GM06990 (cell line): ENCODE results near the gene KCNH8.

ENCODE experiments used
- DNase-seq: peaks from one replicate; pipeline ENCODE4 v3.0.0-alpha.2; 2011; ENCODE audit not compliant: insufficient read length; ENCODE audit errors: extremely low read depth
- H3K27me3 ChIP-seq: replicated peaks from 2 replicates; pipeline ENCODE4 v1.6.0; 2011; ENCODE audit warnings: low read length; ENCODE audit not compliant: control insufficient read depth, insufficient read depth
- H3K36me3 ChIP-seq: 2 replicates; pipeline ENCODE4 v1.5.1; 2011; ENCODE audit warnings: low read length; ENCODE audit not compliant: control insufficient read depth, insufficient read depth
- H3K4me3 ChIP-seq: replicated peaks from 2 replicates; pipeline ENCODE4 v1.5.1; 2011; ENCODE audit warnings: low read depth, mild to moderate bottlenecking, control low read depth, low read length
- CTCF ChIP-seq: IDR thresholded peaks from 2 replicates; pipeline ENCODE4 v1.5.1; 2011; ENCODE audit warnings: low read length, control low read depth, mild to moderate bottlenecking, inconsistent platforms; ENCODE audit not compliant: insufficient read depth, poor library complexity, severe bottlenecking

KCNH8 gene

GRCh38 chr3:19190126-19190525 is 41.8 kb downstream of the KCNH8 start:
- Histone ChIP-seq H3K36me3 (no peaks in the 10 kb centered on the region), H3K27me3 (no peaks in the 10 kb centered on the region), H3K4me3 (no peak overlapping the region)
- TF ChIP-seq CTCF: no peak
- DNase-seq: no peak

- DNase-seq: no peak
- TF ChIP-seq CTCF: no peak
- Histone ChIP-seq H3K4me3 (no peak overlapping the region), H3K36me3 (no peaks in the 10 kb centered on the region), H3K27me3 (no peaks in the 10 kb centered on the region)
These were observed 42.3 kb downstream of the KCNH8 start for GRCh38 chr3:19190602-19191001.

- no peak for DNase-seq
- H3K4me3 ChIP-seq: no peak overlapping the region
- H3K27me3 ChIP-seq: no peaks in the 10 kb centered on the region
- H3K36me3 ChIP-seq: no peaks in the 10 kb centered on the region
- no peak for TF ChIP-seq CTCF
These were observed 50.8 kb downstream of the KCNH8 start for GRCh38 chr3:19199131-19199530.

DNA sequence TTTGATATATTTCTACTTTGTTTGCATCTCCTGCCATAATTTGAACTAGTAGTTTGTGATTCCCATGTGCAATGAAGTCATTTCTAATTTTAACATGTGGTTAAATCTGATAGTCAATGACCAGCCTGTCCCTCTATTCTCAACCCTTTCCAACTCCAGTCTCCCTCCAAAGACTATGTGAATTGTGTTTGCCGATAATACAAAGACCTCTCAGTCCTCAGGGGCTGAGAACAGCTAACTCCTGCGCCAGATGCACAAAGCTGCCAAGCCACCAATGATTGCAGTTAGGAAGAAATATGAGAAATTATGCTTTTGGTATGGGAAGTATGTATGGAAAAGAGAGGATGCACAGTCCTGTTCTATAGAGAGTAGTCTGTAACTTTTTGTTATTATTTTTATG is 54.0 kb downstream of the KCNH8 start:
- Histone ChIP-seq H3K4me3 (no peak overlapping the region), H3K36me3 (no peaks in the 10 kb centered on the region), H3K27me3 (no peaks in the 10 kb centered on the region)
- no peak for DNase-seq
- no peak for TF ChIP-seq CTCF

GRCh38 chr3:19202754-19203153 is 54.4 kb downstream of the KCNH8 start:
- no peaks in the 10 kb centered on the region for H3K27me3 ChIP-seq
- no peak for DNase-seq
- H3K36me3 ChIP-seq: no peaks in the 10 kb centered on the region
- no peak overlapping the region for H3K4me3 ChIP-seq
- TF ChIP-seq CTCF: no peak

DNA sequence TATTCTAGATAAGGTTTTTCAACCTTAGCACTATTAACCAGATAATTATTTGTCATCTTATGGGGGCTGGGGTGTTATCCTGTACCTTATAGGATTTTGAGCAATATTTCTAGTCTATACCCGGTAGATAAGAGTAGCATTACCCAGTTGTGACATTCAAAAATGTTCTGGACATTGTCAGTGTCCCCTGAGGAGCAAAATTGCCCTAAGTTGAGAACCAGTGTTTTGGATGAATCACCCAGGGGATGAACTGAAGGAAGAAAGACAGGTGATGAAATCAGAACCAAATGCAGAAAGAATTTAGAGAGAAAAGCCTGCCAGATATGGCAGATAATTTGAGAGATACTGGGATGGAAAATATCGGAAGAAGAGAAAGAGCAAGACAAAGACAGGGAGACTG is 58.2 kb downstream of the KCNH8 start:
- no peak for DNase-seq

More for the DNA sequence above, 58.2 kb downstream of the KCNH8 start:
- Histone ChIP-seq H3K4me3 (no peak overlapping the region), H3K36me3 (no peaks in the 10 kb centered on the region), H3K27me3 (no peaks in the 10 kb centered on the region)
- TF ChIP-seq CTCF: no peak
